Measurements from ENCODE around the gene CAPN12.

The CAPN12 gene

GRCh38 chr19:38699647-38700349 lies 44.5 kb downstream of the CAPN12 start:
- TF ChIP-seq, protein P1, sequence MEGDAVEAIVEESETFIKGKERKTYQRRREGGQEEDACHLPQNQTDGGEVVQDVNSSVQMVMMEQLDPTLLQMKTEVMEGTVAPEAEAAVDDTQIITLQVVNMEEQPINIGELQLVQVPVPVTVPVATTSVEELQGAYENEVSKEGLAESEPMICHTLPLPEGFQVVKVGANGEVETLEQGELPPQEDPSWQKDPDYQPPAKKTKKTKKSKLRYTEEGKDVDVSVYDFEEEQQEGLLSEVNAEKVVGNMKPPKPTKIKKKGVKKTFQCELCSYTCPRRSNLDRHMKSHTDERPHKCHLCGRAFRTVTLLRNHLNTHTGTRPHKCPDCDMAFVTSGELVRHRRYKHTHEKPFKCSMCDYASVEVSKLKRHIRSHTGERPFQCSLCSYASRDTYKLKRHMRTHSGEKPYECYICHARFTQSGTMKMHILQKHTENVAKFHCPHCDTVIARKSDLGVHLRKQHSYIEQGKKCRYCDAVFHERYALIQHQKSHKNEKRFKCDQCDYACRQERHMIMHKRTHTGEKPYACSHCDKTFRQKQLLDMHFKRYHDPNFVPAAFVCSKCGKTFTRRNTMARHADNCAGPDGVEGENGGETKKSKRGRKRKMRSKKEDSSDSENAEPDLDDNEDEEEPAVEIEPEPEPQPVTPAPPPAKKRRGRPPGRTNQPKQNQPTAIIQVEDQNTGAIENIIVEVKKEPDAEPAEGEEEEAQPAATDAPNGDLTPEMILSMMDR (IDR thresholded peaks at IDR 0.05) = no peak
- Histone ChIP-seq H3K4me1 (ENCODE audit: control insufficient read depth in 1 of 2, insufficient read depth in 1 of 2, low read depth in 1 of 2, low read length in 1 of 2) (peaks cover 14 to 15% of the 10 kb centered on the region in 2 experiments), H3K9me3 (no peaks in the 10 kb centered on the region), H3K27ac (no peak overlapping the region), H3K4me3 (ENCODE audit: low read depth in 1 of 2, low read length in 1 of 2) (no peak overlapping the region), H3K27me3 (no peaks in the 10 kb centered on the region), H3K36me3 (peaks cover 50% of the 10 kb centered on the region)

- peaks cover 42% of the 10 kb centered on the region for H3K36me3 ChIP-seq
- peaks cover 22 to 23% of the 10 kb centered on the region in 2 experiments for H3K4me1 ChIP-seq (ENCODE audit: control insufficient read depth in 1 of 2, insufficient read depth in 1 of 2, low read depth in 1 of 2, low read length in 1 of 2)
- H3K4me3 ChIP-seq (ENCODE audit: low read depth in 1 of 2, low read length in 1 of 2) = no peak overlapping the region
- H3K27me3 ChIP-seq = no peaks in the 10 kb centered on the region
- H3K9me3 ChIP-seq = no peaks in the 10 kb centered on the region
- H3K27ac ChIP-seq = peak overlapping the region; percentile 20
- TF ChIP-seq, protein P1 (IDR thresholded peaks at IDR 0.05) = no peak
Observed at GRCh38 chr19:38699027-38699346, 45.3 kb downstream of the CAPN12 start.

DNA sequence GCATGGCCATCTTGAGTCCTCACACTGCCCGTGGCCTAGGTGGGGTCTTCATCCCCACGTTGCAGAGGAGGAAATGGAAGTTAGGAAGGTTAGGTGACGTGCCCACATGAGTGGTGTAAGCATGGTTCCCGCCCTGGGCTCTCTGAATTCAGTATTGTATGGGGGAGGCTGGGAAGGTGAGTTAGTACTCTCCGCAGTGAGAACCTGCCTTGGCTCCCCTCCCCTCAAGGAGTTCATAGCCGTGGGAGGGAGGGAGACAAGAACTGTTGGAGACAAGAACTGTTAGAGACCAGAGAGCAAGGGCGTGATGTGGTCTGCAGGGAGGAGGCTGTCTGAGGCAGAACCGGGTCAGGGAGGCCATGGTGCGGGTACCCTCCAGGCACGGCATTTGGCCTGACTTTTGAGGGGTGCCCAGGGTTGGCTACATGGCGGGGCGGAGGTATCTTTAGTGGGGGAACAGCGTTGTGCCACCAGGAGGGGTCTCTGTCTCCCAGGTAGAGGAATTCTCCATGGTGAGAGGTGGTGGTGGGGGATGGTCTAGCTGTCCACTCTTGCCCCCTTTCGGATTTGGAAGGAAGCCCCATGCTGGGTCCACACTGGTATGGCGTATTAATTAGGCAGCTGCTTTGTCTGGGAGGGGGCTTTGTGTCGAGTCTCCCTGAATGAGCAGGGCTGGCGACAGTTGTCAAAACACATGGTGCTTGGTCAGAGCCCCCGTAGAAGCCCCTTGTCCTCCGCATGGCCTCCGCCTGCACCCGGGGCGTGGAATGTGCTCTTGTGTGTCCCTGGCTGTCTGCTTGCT lies 45.8 kb downstream of the CAPN12 start:
- H3K9me3 ChIP-seq = no peaks in the 10 kb centered on the region
- TF ChIP-seq, protein P1 (IDR thresholded peaks at IDR 0.05) = no peak
- no peak overlapping the region for H3K4me3 ChIP-seq (ENCODE audit: low read depth in 1 of 2, low read length in 1 of 2)
- H3K4me1 ChIP-seq (ENCODE audit: control insufficient read depth in 1 of 2, insufficient read depth in 1 of 2, low read depth in 1 of 2, low read length in 1 of 2) = peaks cover 27 to 29% of the 10 kb centered on the region in 2 experiments
- no peaks in the 10 kb centered on the region for H3K27me3 ChIP-seq
- H3K27ac ChIP-seq = no peak overlapping the region
- peaks cover 36% of the 10 kb centered on the region for H3K36me3 ChIP-seq

DNA sequence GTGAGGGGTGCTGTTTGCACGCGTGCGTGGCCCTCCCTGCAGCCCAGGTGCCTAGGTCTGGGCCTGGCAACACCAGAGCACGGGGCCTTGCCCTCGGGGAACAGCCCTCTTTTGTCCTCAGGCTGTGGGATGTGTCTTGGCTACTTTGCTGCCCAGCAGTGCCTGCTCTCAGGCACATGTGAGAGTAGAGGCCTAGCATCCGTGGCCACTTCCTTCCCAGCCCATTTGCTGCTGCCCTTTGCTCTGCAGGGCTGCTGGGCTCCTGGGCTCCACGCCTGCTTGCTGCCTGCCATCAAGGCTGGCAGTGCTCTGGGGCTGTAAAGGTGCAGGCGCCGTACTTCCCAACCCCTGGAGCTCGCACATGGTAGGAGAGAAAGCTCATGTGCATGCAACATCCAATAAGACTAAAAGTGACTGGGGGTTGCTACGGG lies 46.6 kb downstream of the CAPN12 start:
- Histone ChIP-seq H3K27ac (no peak overlapping the region), H3K36me3 (peaks cover 29% of the 10 kb centered on the region), H3K27me3 (no peaks in the 10 kb centered on the region), H3K9me3 (no peaks in the 10 kb centered on the region), H3K4me1 (ENCODE audit: control insufficient read depth in 1 of 2, insufficient read depth in 1 of 2, low read depth in 1 of 2, low read length in 1 of 2) (peaks cover 35 to 37% of the 10 kb centered on the region in 2 experiments), H3K4me3 (ENCODE audit: low read depth in 1 of 2, low read length in 1 of 2) (no peak overlapping the region)
- TF ChIP-seq, protein P1 (IDR thresholded peaks at IDR 0.05) = no peak

DNA sequence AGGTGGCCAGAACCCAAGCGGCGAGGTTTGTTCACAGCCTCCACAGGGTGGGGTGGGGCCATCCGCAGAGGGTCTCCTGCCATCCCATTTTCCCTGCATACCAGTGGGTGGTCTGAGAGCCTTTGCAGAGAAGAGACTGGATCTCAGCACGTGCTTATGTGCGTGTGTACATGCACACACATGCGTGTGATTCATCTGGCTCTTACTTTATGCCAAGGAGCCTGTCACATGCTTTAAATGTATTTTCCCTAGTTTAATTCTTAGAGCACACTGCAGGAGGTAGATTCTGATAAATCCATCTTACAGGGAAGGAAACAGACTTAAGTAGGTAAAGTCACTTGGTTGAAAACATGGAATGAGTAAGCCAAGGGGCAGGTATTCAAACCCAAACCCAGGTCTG lies 47.1 kb downstream of the CAPN12 start:
- peaks cover 24% of the 10 kb centered on the region for H3K36me3 ChIP-seq
- peaks cover 40 to 41% of the 10 kb centered on the region in 2 experiments for H3K4me1 ChIP-seq (ENCODE audit: control insufficient read depth in 1 of 2, insufficient read depth in 1 of 2, low read depth in 1 of 2, low read length in 1 of 2)
- H3K9me3 ChIP-seq = no peaks in the 10 kb centered on the region
- H3K4me3 ChIP-seq (ENCODE audit: low read depth in 1 of 2, low read length in 1 of 2) = no peak overlapping the region
- TF ChIP-seq, protein P1 (IDR thresholded peaks at IDR 0.05) = no peak
- H3K27me3 ChIP-seq = no peaks in the 10 kb centered on the region
- H3K27ac ChIP-seq = no peak overlapping the region
